H1 (cell line): ENCODE measurements around the gene KRT77. TPM values are rescaled to one million over a fixed set of nuclear protein-coding genes. Genes with fewer than 3 reads are reported as not detected.

Experiments used
- CTCF ChIA-PET: fragments of 300-600 bp; sonication (Branson Sonifier 250); formaldehyde crosslinking; loops from one replicate; lab custom pipeline; 2021; ENCODE audit not compliant: partially characterized antibody; lab: Charles Lee
- POLR2A ChIA-PET: fragments of 300-600 bp; sonication (Branson Sonifier 250); formaldehyde crosslinking; loops from one replicate; lab custom pipeline; 2021; ENCODE audit warnings: inconsistent platforms; ENCODE audit not compliant: partially characterized antibody; lab: Charles Lee
- DNase-seq, 2 experiments: peaks; one replicate each; pipeline versions ENCODE4 v3.0.0 to v3.0.0-alpha.2; 2010 to 2022; ENCODE audit warnings: low spot score in 2 of 2, low read depth in 1 of 2, mixed read lengths in 1 of 2
- FAIRE-seq: peaks from 2 replicates; lab custom pipeline; 2011; peaks lifted over from hg19 to GRCh38; lab: Jason Lieb, UNC
- H2AFZ ChIP-seq: 2 replicates; pipeline ENCODE4 v1.8.1; 2012; ENCODE audit warnings: low read length, inconsistent platforms
- H2AK5ac ChIP-seq: 2 replicates; pipeline ENCODE4 v1.6.1; 2013; ENCODE audit warnings: low read depth, low read length
- H2BK120ac ChIP-seq: replicated peaks from 2 replicates; pipeline ENCODE3; 2013; ENCODE audit warnings: low read depth, low read length, inconsistent platforms
- H2BK12ac ChIP-seq: 2 replicates; pipeline ENCODE4 v1.6.1; 2013; ENCODE audit warnings: low read depth, low read length
- H2BK15ac ChIP-seq: 2 replicates; pipeline ENCODE4 v1.6.1; 2013; ENCODE audit warnings: low read length
- H2BK20ac ChIP-seq: 2 replicates; pipeline ENCODE4 v1.6.1; 2013; ENCODE audit warnings: low read length
- H2BK5ac ChIP-seq: 2 replicates; pipeline ENCODE4 v1.6.1; 2013; ENCODE audit warnings: low read depth, low read length
- H3K14ac ChIP-seq: 2 replicates; pipeline ENCODE4 v1.6.1; 2013; ENCODE audit warnings: inconsistent platforms; ENCODE audit not compliant: insufficient read length
- H3K18ac ChIP-seq: 2 replicates; pipeline ENCODE4 v1.6.1; 2013; ENCODE audit warnings: low read length; ENCODE audit errors: extremely low read depth
- H3K23ac ChIP-seq: 2 replicates; pipeline ENCODE4 v1.6.1; 2013; ENCODE audit warnings: inconsistent platforms; ENCODE audit not compliant: insufficient read length
- H3K23me2 ChIP-seq: 2 replicates; pipeline ENCODE4 v1.6.1; 2013; ENCODE audit warnings: low read depth, low read length
- H3K27ac ChIP-seq: 2 replicates; pipeline ENCODE4 v1.6.1; 2011; ENCODE audit warnings: low read depth, low read length, inconsistent platforms
- H3K27me3 ChIP-seq, 4 experiments: replicated peaks in 1 of 4; 1 replicate in 1 of 4; 2 replicates in 3 of 4; pipeline versions ENCODE4 v1.6.1 to v1.8.1; 2011 to 2013; ENCODE audit warnings: low read length in 3 of 4, mild to moderate bottlenecking in 3 of 4, inconsistent platforms in 2 of 4, mixed read lengths in 2 of 4, moderate library complexity in 1 of 4; ENCODE audit not compliant: control insufficient read depth in 3 of 4, insufficient read depth in 3 of 4; ENCODE audit errors: extremely low read depth in 1 of 4
- H3K36me3 ChIP-seq, 4 experiments: 2 replicates each; pipeline versions ENCODE4 v1.6.1 to v1.8.1; 2011 to 2013; ENCODE audit warnings: mild to moderate bottlenecking in 4 of 4, low read length in 3 of 4, moderate library complexity in 2 of 4, control low read depth in 1 of 4, inconsistent platforms in 1 of 4; ENCODE audit not compliant: insufficient read depth in 4 of 4, control insufficient read depth in 2 of 4
- H3K4ac ChIP-seq: replicated peaks from 2 replicates; pipeline ENCODE3; 2013; ENCODE audit warnings: low read length, low read depth, mixed read lengths, inconsistent platforms; ENCODE audit not compliant: insufficient read length
- H3K4me1 ChIP-seq, 4 experiments: replicated peaks in 1 of 4; 1 replicate in 1 of 4; 2 replicates in 3 of 4; pipeline versions ENCODE4 v1.6.1 to v1.8.1; 2011 to 2013; ENCODE audit warnings: low read length in 3 of 4, inconsistent platforms in 2 of 4, mixed read lengths in 1 of 4; ENCODE audit not compliant: insufficient read depth in 4 of 4, control insufficient read depth in 3 of 4
- H3K4me2 ChIP-seq, 2 experiments: 2 replicates each; pipeline versions ENCODE4 v1.6.1 to v1.8.1; 2011 to 2013; ENCODE audit warnings: low read depth in 2 of 2, low read length in 2 of 2, control low read depth in 1 of 2, inconsistent platforms in 1 of 2, mild to moderate bottlenecking in 1 of 2; ENCODE audit not compliant: insufficient read depth in 1 of 2
- H3K4me3 ChIP-seq, 4 experiments: fragments of 200-600, 300-600 bp in 1 of 4; sonication (generic), shearing (Covaris generic), sonication (Bioruptor Twin) in 1 of 4; 2 replicates each; pipeline versions ENCODE4 v1.5.1 to v1.8.1; 2011 to 2016; ENCODE audit warnings: low read length in 4 of 4, low read depth in 3 of 4, control low read depth in 2 of 4, inconsistent platforms in 2 of 4, mild to moderate bottlenecking in 2 of 4, mixed read lengths in 1 of 4, moderate library complexity in 1 of 4; ENCODE audit not compliant: insufficient read depth in 2 of 4; ENCODE audit errors: extremely low read depth in 1 of 4
- H3K56ac ChIP-seq: replicated peaks from 2 replicates; pipeline ENCODE3; 2013; ENCODE audit warnings: low read depth, mild to moderate bottlenecking, mixed read lengths, low read length, inconsistent platforms; ENCODE audit not compliant: insufficient read length
- H3K79me1 ChIP-seq: 2 replicates; pipeline ENCODE4 v1.6.1; 2013; ENCODE audit warnings: low read depth, low read length, control low read depth
- H3K79me2 ChIP-seq, 2 experiments: 2 replicates each; pipeline versions ENCODE4 v1.6.1 to v1.8.1; 2012 to 2013; ENCODE audit warnings: low read length in 2 of 2, mild to moderate bottlenecking in 2 of 2, inconsistent platforms in 1 of 2; ENCODE audit not compliant: insufficient read depth in 2 of 2, control insufficient read depth in 1 of 2
- H3K9ac ChIP-seq, 4 experiments: replicated peaks in 1 of 4; 1 replicate in 1 of 4; 2 replicates in 3 of 4; pipeline versions ENCODE4 v1.6.1 to v1.8.1; 2011 to 2013; ENCODE audit warnings: low read depth in 3 of 4, low read length in 3 of 4, control low read depth in 2 of 4, mild to moderate bottlenecking in 2 of 4, moderate library complexity in 2 of 4, inconsistent platforms in 1 of 4; ENCODE audit errors: extremely low read depth in 1 of 4
- H3K9me3 ChIP-seq, 2 experiments: 2 replicates each; pipeline versions ENCODE4 v1.6.1 to v1.8.1; 2012 to 2013; ENCODE audit warnings: mild to moderate bottlenecking in 2 of 2, moderate library complexity in 2 of 2, control low read depth in 1 of 2, inconsistent platforms in 1 of 2, low read depth in 1 of 2, low read length in 1 of 2, mixed read lengths in 1 of 2; ENCODE audit not compliant: insufficient read depth in 2 of 2
- H4K20me1 ChIP-seq, 2 experiments: replicated peaks in 1 of 2; 2 replicates each; pipeline versions ENCODE3 to v1.8.1; 2011 to 2013; ENCODE audit warnings: inconsistent platforms in 2 of 2, low read length in 2 of 2, mild to moderate bottlenecking in 1 of 2; ENCODE audit not compliant: insufficient read depth in 2 of 2, control insufficient read depth in 1 of 2
- H4K5ac ChIP-seq: 2 replicates; pipeline ENCODE4 v1.6.1; 2013; ENCODE audit warnings: low read length, low read depth, mixed read lengths, inconsistent platforms; ENCODE audit not compliant: insufficient read length
- H4K8ac ChIP-seq: 2 replicates; pipeline ENCODE4 v1.8.0; 2013; ENCODE audit warnings: mild to moderate bottlenecking, moderate library complexity, low read length, inconsistent platforms; ENCODE audit not compliant: insufficient read depth; ENCODE audit errors: extremely low read depth
- H4K91ac ChIP-seq: replicated peaks from 2 replicates; pipeline ENCODE3; 2013; ENCODE audit warnings: low read length, mixed read lengths, inconsistent platforms; ENCODE audit not compliant: insufficient read length
- EZH2 ChIP-seq: fragments of 200-600 bp; sonication (generic); IDR thresholded peaks from 2 replicates; pipeline ENCODE4 v1.7.1; 2012; ENCODE audit warnings: low read depth, mild to moderate bottlenecking, moderate library complexity, low read length, inconsistent platforms; ENCODE audit not compliant: severe bottlenecking
- GTF2F1 ChIP-seq: IDR thresholded peaks from 2 replicates; pipeline ENCODE4 v1.6.1; 2012; ENCODE audit warnings: low read depth, low read length, improper control_type of control experiment, borderline replicate concordance
- RAD21 ChIP-seq, 2 experiments: IDR thresholded peaks in 1 of 2; conservative IDR thresholded peaks in 1 of 2; 2 replicates each; pipeline ENCODE4 v1.6.1; 2011; ENCODE audit warnings: low read depth in 2 of 2, low read length in 2 of 2, improper control_type of control experiment in 1 of 2, inconsistent platforms in 1 of 2, mild to moderate bottlenecking in 1 of 2, moderate library complexity in 1 of 2
- WGBS, 2 experiments: shearing (Covaris generic) in 1 of 2; methylation state at CpG; one replicate each; pipeline versions ENCODE4 v1.1.6 to v1.1.7; 2013 to 2015; ENCODE audit warnings: low lambda C conversion rate in 2 of 2, mixed read lengths in 2 of 2, inconsistent platforms in 1 of 2, low coverage in 1 of 2, missing lambda C conversion rate in 1 of 2; ENCODE audit not compliant: insufficient replicate concordance in 2 of 2, insufficient coverage in 1 of 2, insufficient read length in 1 of 2; ENCODE audit errors: extremely low coverage in 1 of 2, missing lambda C conversion rate in 1 of 2; 5-methylcytosine and 5-hydroxymethylcytosine counted together
- polyA plus RNA-seq, 7 experiments: library from polyadenylated mRNA; depleted of rRNA in 3 of 7; stranded (reverse) in 5 of 7; unstranded in 2 of 7; fragments of >200 nt in 5 of 7; fragments of 200-250 nt in 2 of 7; gene quantifications; 1 replicate in 5 of 7; 2 replicates in 1 of 7; 4 replicates in 1 of 7; pipeline versions ENCODE4 v1.2.1 to v1.2.3, GENCODE V29; 2011 to 2013; ENCODE audit warnings: missing spikeins in 2 of 7, mixed read lengths in 2 of 7
- total RNA-seq: library from RNA; stranded (reverse); fragmentation: NEBNext Ultra II Directional; extraction: Animal tissue kit (Norgen Biotek cat#: 25700); gene quantifications from 2 replicates; pipeline ENCODE4 v1.2.1, GENCODE V29; 2021

KRT77 gene
- total and polyA plus RNA-seq, 2 of the 8 experiments (the other 6 are each of a cell fraction or from before 2014, with no cell fraction given), result 0.02 TPM; not detected in 1

DNA sequence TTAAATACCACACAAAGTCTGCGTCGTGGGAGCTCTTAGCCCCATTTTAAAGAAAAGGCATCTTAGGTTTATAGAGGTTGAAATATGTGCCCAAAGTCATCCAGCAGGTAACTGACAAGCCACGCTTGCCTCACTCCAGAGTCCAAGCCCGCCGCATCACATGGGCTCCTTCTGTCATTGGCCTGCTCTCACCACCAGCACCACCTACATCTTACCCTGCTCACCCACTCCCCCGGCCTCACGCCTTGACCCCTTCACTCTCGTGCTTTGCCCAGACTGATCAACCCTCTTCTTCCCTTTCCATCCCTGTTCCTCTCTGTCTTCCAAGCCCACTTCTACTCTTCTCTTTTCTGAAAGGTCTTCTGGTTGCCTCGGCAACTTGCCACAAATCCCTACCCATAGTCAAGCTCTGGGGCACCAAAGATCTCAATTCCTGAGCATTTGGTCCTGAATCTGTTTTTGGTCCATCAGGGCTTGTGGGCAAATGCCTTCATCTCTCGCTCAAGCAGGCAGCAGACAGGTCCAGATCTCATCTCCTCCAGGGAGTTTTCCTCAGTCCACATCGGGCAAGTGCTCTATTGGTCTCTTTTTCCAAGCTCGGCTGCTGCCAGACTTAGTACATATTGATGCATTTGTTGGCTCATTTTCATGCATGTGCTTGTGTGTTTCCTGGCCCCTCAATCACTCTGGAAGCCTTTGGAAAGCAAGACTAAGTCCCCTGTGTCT is 19.6 kb downstream of the KRT77 start:
- no peak overlapping the region for H3K14ac ChIP-seq
- H3K4me3 ChIP-seq, result no peak overlapping the region
- no peak overlapping the region for H2BK5ac ChIP-seq
- no peak overlapping the region for H4K5ac ChIP-seq
- ChIA-PET POLR2A (no interaction called here), CTCF (interaction anchor here (1.8 kb wide), 1 partner anchor 182 kb away, joined by 5 read pairs; no protein-coding TSS in a partner anchor)
- H2AFZ ChIP-seq, result no peak overlapping the region
- no peak overlapping the region for H2AK5ac ChIP-seq
- H3K79me2 ChIP-seq, result no peaks in the 10 kb centered on the region
- no peak overlapping the region for H3K9ac ChIP-seq
- DNase-seq, result no peak
- no peaks in the 10 kb centered on the region for H3K4me1 ChIP-seq
- H3K4ac ChIP-seq, result no peak overlapping the region
- no peak overlapping the region for H2BK120ac ChIP-seq
- no peaks in the 10 kb centered on the region; the same call in 1 of the 2 replicates for H3K23me2 ChIP-seq
- no peaks in the 10 kb centered on the region for H3K9me3 ChIP-seq
- no peaks in the 10 kb centered on the region; the same call in 1 of the 2 replicates for H3K79me1 ChIP-seq
- H4K8ac ChIP-seq, result no peak overlapping the region
- no peak overlapping the region for H4K91ac ChIP-seq
- no peaks in the 10 kb centered on the region for H3K36me3 ChIP-seq
- no peaks in the 10 kb centered on the region for H3K27me3 ChIP-seq
- H3K27ac ChIP-seq, result no peak overlapping the region
- no peak for FAIRE-seq
- no peak overlapping the region for H2BK20ac ChIP-seq
- no peak overlapping the region for H3K18ac ChIP-seq
- H3K23ac ChIP-seq, result no peak overlapping the region
- H3K4me2 ChIP-seq, result no peak overlapping the region
- H3K56ac ChIP-seq, result no peak overlapping the region
- 82% methylated on average over 12 of the region's 12 CpGs; no CpG with 5 or more reads in 1 of the 2 experiments for WGBS, 2 experiments
- no peak overlapping the region for H2BK15ac ChIP-seq
- H2BK12ac ChIP-seq, result no peak overlapping the region
- H4K20me1 ChIP-seq, result no peaks in the 10 kb centered on the region
- TF ChIP-seq GTF2F1, result no peak
- no peak for TF ChIP-seq EZH2
- TF ChIP-seq RAD21 (IDR thresholded peaks at IDR 0.05 in 1 of 2, conservative IDR thresholded peaks at IDR 0.05 in 1 of 2; ENCODE audit: low read depth in 2 of 2, low read length in 2 of 2), result no peak
